Left lung (tissue), 10 donors: ENCODE results near the gene EEF2K. TPM values are rescaled to one million over a fixed set of nuclear protein-coding genes. Genes with fewer than 3 reads are reported as not detected.

Experiments
- ATAC-seq: fragments of 200-7000 bp; cut with Tn5 transposase; one replicate; pipeline ENCODE4 v1.9.1; 2020; ENCODE audit warnings: moderate library complexity
- DNase-seq, 4 donors: peaks; one replicate each; pipeline ENCODE4 v3.0.0-alpha.2; 2013 to 2020
- H3K27ac ChIP-seq, 2 donors: fragments of 200-600 bp; sonication (generic) in 1 of 2; one replicate each; pipeline versions ENCODE4 v1.5.0 to v1.8.0; 2020 to 2021
- H3K27me3 ChIP-seq, 2 donors: fragments of 200-600 bp; sonication (generic) in 1 of 2; one replicate each; pipeline versions ENCODE4 v1.5.0 to v1.8.0; 2020 to 2021
- H3K36me3 ChIP-seq, 2 donors: fragments of 200-600 bp; sonication (generic) in 1 of 2; one replicate each; pipeline versions ENCODE4 v1.5.0 to v1.8.0; 2020 to 2021
- H3K4me1 ChIP-seq, 2 donors: fragments of 200-600 bp; one replicate each; pipeline ENCODE4 v1.8.0; 2021
- H3K4me3 ChIP-seq, 2 donors: fragments of 200-600 bp; sonication (generic) in 1 of 2; one replicate each; pipeline versions ENCODE4 v1.5.0 to v1.8.0; 2020 to 2021; ENCODE audit warnings: mild to moderate bottlenecking in 1 of 2
- H3K9me3 ChIP-seq, 2 donors: fragments of 200-600 bp; sonication (generic) in 1 of 2; one replicate each; pipeline versions ENCODE4 v1.5.0 to v1.8.0; 2020 to 2021
- intact Hi-C, 2 donors: fragments of 100-400 bp; cut with DNase I; formaldehyde crosslinking; loops; one replicate each; pipeline versions ENCODE4 v1.11.2 to v1.14.2; 2022
- polyA plus RNA-seq, 6 donors: library from polyadenylated mRNA; unstranded; fragments of 120-200 nt; gene quantifications; one replicate each; pipeline ENCODE4 v1.2.1, GENCODE V29; 2013; ENCODE audit not compliant: insufficient read length in 6 of 6
- total RNA-seq, 2 donors: library from RNA; stranded (reverse); fragmentation: NEBNext Ultra II Directional; extraction: Animal tissue kit (Norgen Biotek cat#: 25700); gene quantifications; one replicate each; pipeline ENCODE4 v1.2.1, GENCODE V29; 2021
- TF ChIP-seq, protein P1 (sequence below), 2 donors: fragments of 200-600 bp; sonication (generic) in 1 of 2; IDR thresholded peaks; one replicate each; pipeline versions ENCODE4 v1.5.0 to v1.8.0; 2021; ENCODE audit warnings: antibody characterized with exemption in 2 of 2
- donor health status: DM: no; HTN: yes; CAD: no.
- donor health status: DM: no; HTN: no; CAD: no.

The EEF2K gene
- total and polyA plus RNA-seq, 8 donors, result 21.2 to 32.8 (median 23.7) TPM

DNA sequence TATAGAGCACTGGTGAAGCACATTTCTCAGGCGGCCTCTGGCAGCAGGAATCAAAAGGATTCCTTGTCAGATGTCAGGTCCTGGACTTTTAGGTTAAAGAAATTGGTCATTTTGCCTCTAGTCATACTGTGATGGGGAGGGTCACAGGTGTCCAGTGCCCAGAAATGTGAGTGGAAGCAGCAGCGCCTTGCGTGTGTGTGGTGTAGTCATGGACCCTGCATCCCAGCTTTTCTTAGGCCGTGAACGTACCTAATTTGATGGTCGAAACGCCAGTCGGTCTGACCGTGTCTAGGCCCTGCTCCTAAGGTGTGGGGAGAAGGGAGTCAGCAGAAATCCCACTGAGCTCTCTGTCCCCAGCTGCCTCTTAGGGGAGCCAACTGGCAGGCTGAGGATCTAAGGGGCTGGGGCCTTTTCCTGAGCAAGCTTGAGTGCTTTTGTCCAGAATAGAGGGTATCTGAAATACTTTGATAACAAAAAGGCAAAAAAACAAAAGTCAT, 123.2 kb downstream of the EEF2K start:
- no peak overlapping the region for H3K27ac ChIP-seq
- no peaks in the 10 kb centered on the region for H3K9me3 ChIP-seq
- peaks cover 0 to 9% of the 10 kb centered on the region in 2 donors for H3K4me1 ChIP-seq
- H3K36me3 ChIP-seq, result peaks cover 0 to 93% of the 10 kb centered on the region in 2 donors
- no peak overlapping the region for H3K4me3 ChIP-seq
- TF ChIP-seq, protein P1, sequence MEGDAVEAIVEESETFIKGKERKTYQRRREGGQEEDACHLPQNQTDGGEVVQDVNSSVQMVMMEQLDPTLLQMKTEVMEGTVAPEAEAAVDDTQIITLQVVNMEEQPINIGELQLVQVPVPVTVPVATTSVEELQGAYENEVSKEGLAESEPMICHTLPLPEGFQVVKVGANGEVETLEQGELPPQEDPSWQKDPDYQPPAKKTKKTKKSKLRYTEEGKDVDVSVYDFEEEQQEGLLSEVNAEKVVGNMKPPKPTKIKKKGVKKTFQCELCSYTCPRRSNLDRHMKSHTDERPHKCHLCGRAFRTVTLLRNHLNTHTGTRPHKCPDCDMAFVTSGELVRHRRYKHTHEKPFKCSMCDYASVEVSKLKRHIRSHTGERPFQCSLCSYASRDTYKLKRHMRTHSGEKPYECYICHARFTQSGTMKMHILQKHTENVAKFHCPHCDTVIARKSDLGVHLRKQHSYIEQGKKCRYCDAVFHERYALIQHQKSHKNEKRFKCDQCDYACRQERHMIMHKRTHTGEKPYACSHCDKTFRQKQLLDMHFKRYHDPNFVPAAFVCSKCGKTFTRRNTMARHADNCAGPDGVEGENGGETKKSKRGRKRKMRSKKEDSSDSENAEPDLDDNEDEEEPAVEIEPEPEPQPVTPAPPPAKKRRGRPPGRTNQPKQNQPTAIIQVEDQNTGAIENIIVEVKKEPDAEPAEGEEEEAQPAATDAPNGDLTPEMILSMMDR (IDR thresholded peaks at IDR 0.05), result no peak
- no peak for ATAC-seq
- no peak for DNase-seq
- intact Hi-C loops, result no loop called here
- no peaks in the 10 kb centered on the region for H3K27me3 ChIP-seq

DNA sequence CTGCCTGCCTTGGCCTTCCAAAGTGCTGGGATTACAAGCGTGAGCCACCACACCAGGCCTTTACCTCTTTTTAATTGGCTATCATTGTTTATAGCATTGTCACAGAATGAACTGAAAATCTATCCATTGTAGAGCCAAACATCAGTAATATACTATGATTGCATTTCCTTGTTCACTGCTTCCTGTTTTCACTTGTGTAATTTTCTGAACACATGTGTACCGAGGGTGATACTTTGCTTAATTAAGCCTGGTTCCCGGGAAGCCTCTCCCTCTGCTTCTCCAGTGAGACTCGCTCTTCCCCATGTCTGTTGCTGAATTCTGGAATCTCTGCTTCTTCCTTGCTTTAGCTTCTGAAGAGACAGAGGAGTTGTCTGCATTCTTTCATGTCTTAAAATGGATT, 124.2 kb downstream of the EEF2K start:
- Histone ChIP-seq H3K27me3 (no peaks in the 10 kb centered on the region), H3K36me3 (peaks cover 0 to 93% of the 10 kb centered on the region in 2 donors), H3K9me3 (no peaks in the 10 kb centered on the region), H3K4me1 (peaks cover 0 to 9% of the 10 kb centered on the region in 2 donors), H3K27ac (peak overlapping the region in 1 of 2 donors; percentile 33), H3K4me3 (no peak overlapping the region)
- DNase-seq (no peak), ATAC-seq (no peak)
- intact Hi-C loops, result no loop called here
- TF ChIP-seq, protein P1 (IDR thresholded peaks at IDR 0.05), result no peak

DNA sequence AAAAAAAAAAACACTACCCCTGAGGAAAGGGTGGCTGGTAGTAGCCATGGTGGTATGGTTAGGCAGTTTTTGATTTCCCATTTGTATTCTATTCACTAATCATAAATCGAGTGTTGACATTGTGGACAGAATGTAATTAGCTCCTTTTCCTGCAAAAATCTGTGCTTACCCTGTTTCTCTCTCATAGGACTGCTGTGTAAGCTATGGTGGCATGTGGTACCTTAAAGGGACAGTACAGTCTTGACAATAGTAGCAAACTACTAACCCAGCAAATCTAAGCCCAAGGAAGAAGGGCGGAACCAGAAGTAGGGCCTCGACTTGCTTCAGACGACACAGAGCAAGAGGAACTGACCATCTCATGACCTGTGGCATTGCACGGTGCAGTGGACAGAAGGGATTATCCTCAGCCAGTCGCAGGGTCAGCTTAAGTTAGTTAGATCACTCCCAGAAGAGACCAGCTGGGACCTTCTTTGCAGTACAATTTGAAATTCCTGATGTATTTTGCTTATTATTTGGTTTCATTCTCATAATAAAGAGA, 127.4 kb downstream of the EEF2K start:
- DNase-seq, result peak in 1 of 4 donors; percentile 62
- H3K27ac ChIP-seq, result no peak overlapping the region
- peak; percentile 83 for ATAC-seq
- intact Hi-C loops, result no loop called here
- TF ChIP-seq, protein P1 (IDR thresholded peaks at IDR 0.05), result no peak
- H3K27me3 ChIP-seq, result no peaks in the 10 kb centered on the region
- peaks cover 0 to 14% of the 10 kb centered on the region in 2 donors for H3K9me3 ChIP-seq
- peaks cover 0 to 9% of the 10 kb centered on the region in 2 donors for H3K4me1 ChIP-seq
- no peak overlapping the region for H3K4me3 ChIP-seq
- H3K36me3 ChIP-seq, result peaks cover 0 to 81% of the 10 kb centered on the region in 2 donors

DNA sequence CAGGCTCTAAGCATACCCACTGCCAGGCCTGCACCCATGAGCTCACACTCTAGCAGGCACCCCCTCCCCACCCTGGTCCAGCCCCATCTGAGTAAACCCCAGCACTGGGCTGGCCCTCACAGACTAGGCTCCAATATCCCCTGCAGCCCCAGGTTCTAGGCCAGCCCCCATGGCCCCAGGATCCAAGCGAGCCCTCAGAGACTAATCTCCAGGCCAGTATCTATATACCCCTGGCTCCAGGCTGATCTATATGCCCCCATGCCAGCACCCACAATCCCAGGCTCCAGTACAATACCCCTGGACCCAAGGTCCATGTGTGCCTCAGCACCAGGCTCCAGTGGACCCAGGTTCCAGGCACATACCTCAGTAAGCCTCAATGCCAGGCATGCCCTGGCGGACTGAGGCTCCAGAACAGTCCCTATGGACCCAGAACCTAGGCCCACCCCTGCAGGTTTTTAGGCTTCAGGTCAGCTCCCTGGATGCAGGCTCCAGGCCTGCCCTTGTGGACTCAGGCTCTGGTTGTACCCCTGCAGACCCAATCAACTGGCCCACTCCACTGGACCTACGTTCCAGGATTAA, 129.7 kb downstream of the EEF2K start:
- H3K36me3 ChIP-seq, result peaks cover 0 to 71% of the 10 kb centered on the region in 2 donors
- H3K27ac ChIP-seq, result no peak overlapping the region
- no peak for ATAC-seq
- peaks cover 0 to 14% of the 10 kb centered on the region in 2 donors for H3K9me3 ChIP-seq
- H3K4me3 ChIP-seq, result no peak overlapping the region
- no peak for DNase-seq
- H3K27me3 ChIP-seq, result no peaks in the 10 kb centered on the region
- intact Hi-C loops, result no loop called here
- H3K4me1 ChIP-seq, result no peaks in the 10 kb centered on the region
- TF ChIP-seq, protein P1 (IDR thresholded peaks at IDR 0.05), result no peak

DNA sequence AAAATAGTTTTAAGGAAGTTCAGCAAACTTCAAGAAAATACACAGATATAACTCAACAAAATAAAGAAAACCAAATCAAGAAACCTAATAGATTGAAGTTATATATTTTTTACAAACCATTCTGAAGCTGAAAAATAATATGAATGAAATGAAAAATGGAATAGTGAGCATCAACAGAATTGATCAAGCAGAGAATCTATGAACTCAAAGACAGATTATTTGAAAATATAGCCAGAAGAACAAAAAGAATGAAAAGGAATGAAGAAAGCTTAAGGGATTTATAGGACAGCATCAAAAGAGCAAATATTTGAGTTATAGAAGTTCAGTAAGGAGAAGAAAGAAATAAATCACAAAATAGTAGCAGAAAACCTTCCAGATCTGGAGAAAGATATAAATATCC, 130.5 kb downstream of the EEF2K start:
- ATAC-seq (no peak), DNase-seq (no peak)
- intact Hi-C loops, result no loop called here
- no peak overlapping the region for H3K27ac ChIP-seq
- TF ChIP-seq, protein P1 (IDR thresholded peaks at IDR 0.05), result no peak
- peaks cover 0 to 65% of the 10 kb centered on the region in 2 donors for H3K36me3 ChIP-seq
- H3K4me3 ChIP-seq, result no peak overlapping the region
- H3K4me1 ChIP-seq, result no peaks in the 10 kb centered on the region
- H3K27me3 ChIP-seq, result no peaks in the 10 kb centered on the region
- peaks cover 0 to 14% of the 10 kb centered on the region in 2 donors for H3K9me3 ChIP-seq
